ENCODE data around the gene DSCAML1.

Gene DSCAML1

DNA sequence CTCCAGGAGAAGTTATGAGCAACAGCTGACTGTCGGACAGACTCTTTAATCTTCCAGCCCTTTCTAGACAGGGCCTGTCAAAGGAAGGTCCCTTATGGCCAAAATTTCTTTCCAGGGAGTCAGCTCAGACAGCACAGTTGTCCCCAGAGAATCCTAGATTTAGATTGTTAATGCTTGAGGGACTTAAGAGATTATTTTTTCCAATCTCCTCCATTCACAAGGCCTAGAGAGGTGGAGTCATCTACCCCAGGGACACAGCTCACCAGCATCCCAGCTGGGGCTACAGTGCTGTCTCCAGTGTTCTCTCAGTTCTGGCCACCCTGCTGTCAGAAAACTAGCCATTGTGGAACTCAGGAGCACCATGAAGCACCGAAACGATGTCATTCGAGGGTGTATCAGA lies 7.8 kb downstream of the DSCAML1 start:
- H3K9me3 ChIP-seq (ENCODE audit: control insufficient read depth, insufficient read depth, low read length): no peaks in the 10 kb centered on the region
- no peaks in the 10 kb centered on the region for H3K4me1 ChIP-seq (ENCODE audit: control insufficient read depth, insufficient read depth, low read length)
- H3K4me3 ChIP-seq (ENCODE audit: low read length): no peak overlapping the region
- no peaks in the 10 kb centered on the region for H3K36me3 ChIP-seq (ENCODE audit: control insufficient read depth, insufficient read depth, low read length)
- no peak overlapping the region for H3K27ac ChIP-seq (ENCODE audit: low read length)
- no peaks in the 10 kb centered on the region for H3K27me3 ChIP-seq (ENCODE audit: control insufficient read depth, insufficient read depth, low read length)
- no CpG with 5 or more reads among the region's 4 CpGs for WGBS (ENCODE audit: insufficient coverage, insufficient read length)
- no peak for DNase-seq (ENCODE audit: low read depth, low spot score)

DNA sequence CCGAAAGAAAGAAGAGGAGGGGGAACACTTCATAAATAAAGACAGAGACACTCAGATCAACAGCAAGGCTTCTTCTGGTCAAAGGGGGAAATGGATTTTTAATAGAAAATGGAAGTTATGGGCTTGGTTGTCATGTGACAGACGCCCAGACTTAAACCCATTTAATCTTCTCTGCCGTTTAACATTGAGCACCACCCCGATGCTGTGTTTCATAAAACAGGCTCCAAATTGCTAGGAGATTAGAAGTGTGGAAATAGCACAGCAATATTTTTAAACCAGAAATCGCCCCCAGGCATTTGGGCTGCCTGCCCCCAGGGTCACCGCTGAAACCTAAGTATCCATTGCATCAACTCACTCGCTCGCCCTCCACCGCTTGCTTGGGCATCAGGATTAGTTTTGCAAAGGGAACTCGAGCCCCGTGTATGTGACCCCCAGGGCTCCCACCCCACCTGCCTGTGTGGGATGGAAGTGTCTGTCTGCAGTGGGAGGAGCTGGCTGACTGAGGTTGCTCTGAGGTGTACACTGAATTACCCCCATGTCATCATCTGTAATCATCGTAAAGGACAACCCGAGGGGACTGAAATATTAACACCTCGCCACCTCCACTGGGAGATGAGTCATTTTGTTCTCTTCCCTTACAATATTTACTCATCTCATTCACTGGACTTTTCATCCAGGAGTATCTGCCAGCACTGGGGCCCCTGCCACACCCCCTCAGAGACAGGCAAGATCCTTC lies 10.7 kb downstream of the DSCAML1 start:
- DNase-seq (ENCODE audit: low read depth, low spot score): no peak
- WGBS (ENCODE audit: insufficient coverage, insufficient read length): no CpG with 5 or more reads among the region's 14 CpGs
- H3K4me3 ChIP-seq (ENCODE audit: low read length): no peak overlapping the region
- no peaks in the 10 kb centered on the region for H3K27me3 ChIP-seq (ENCODE audit: control insufficient read depth, insufficient read depth, low read length)
- H3K36me3 ChIP-seq (ENCODE audit: control insufficient read depth, insufficient read depth, low read length): no peaks in the 10 kb centered on the region
- no peaks in the 10 kb centered on the region for H3K9me3 ChIP-seq (ENCODE audit: control insufficient read depth, insufficient read depth, low read length)
- no peaks in the 10 kb centered on the region for H3K4me1 ChIP-seq (ENCODE audit: control insufficient read depth, insufficient read depth, low read length)
- no peak overlapping the region for H3K27ac ChIP-seq (ENCODE audit: low read length)

DNA sequence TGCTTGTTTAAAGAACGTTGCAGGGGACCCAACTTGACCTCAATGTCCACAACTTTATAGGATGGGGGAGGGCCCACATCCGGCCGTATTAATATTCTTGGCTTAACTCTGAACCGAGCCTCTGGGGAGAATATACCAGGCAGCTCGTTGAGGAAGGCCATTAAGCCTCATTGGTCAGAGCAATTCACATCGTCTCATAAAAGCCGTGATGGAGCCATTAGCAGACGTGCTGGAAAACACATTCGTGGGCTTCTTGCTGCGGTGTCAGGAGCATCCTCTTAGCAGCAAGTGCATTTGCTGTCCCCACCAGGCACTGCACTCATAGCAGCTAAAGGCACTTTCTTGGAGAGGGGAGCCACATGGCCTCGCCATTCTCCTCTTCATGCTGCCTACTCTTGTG lies 14.9 kb downstream of the DSCAML1 start:
- whole genome bisulfite sequencing (ENCODE audit: insufficient coverage, insufficient read length): no CpG with 5 or more reads among the region's 11 CpGs
- Histone ChIP-seq H3K9me3 (ENCODE audit: control insufficient read depth, insufficient read depth, low read length) (no peaks in the 10 kb centered on the region), H3K4me1 (ENCODE audit: control insufficient read depth, insufficient read depth, low read length) (no peaks in the 10 kb centered on the region), H3K27ac (ENCODE audit: low read length) (no peak overlapping the region), H3K27me3 (ENCODE audit: control insufficient read depth, insufficient read depth, low read length) (no peaks in the 10 kb centered on the region), H3K4me3 (ENCODE audit: low read length) (no peak overlapping the region), H3K36me3 (ENCODE audit: control insufficient read depth, insufficient read depth, low read length) (no peaks in the 10 kb centered on the region)
- no peak for DNase-seq (ENCODE audit: low read depth, low spot score)

DNA sequence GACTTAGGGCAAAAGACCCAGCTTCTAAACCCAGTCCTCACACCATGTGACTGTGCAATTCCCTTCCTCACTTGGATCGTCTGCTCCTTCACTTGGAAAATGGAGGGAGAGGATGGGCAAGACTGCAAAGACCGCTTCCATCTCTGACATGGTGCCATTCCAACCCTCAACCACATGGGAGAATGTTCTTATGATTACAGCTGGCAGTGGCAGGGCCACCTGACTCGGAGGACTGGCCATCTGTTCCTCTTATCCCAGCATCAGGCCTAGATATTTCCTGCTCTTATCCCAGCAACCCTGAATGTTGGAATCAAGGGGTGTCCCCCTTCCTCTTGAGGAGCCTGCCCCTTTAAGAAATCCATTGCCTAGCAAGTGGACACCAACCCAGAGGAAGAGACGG lies 15.4 kb downstream of the DSCAML1 start:
- H3K4me3 ChIP-seq (ENCODE audit: low read length): no peak overlapping the region
- no CpG with 5 or more reads among the region's 4 CpGs for WGBS (ENCODE audit: insufficient coverage, insufficient read length)
- H3K27me3 ChIP-seq (ENCODE audit: control insufficient read depth, insufficient read depth, low read length): no peaks in the 10 kb centered on the region

DNA sequence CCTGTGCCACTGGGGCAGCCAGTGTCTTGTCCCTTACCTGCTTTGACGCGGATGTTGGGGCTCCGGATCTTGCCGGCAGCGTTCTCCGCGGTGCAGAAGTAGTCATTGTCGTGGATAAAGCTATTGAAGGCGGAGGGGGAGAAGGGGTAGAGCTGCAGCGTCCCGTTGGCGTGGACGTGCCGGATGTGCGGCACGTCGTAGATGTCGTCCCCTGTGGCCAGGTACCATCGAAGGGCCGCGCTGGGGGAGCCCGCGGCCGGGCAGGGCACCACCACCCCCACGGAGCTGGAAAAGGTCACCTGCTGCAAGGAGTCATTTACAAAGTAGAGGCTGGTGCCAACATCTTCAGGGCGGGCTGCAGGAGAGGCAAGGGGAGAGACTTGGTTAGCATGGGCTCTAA lies 16.6 kb downstream of the DSCAML1 start:
- Histone ChIP-seq H3K36me3 (ENCODE audit: control insufficient read depth, insufficient read depth, low read length) (no peaks in the 10 kb centered on the region), H3K4me3 (ENCODE audit: low read length) (no peak overlapping the region), H3K4me1 (ENCODE audit: control insufficient read depth, insufficient read depth, low read length) (no peaks in the 10 kb centered on the region; the same call in 1 of the 2 replicates), H3K27ac (ENCODE audit: low read length) (no peak overlapping the region), H3K27me3 (ENCODE audit: control insufficient read depth, insufficient read depth, low read length) (no peaks in the 10 kb centered on the region), H3K9me3 (ENCODE audit: control insufficient read depth, insufficient read depth, low read length) (no peaks in the 10 kb centered on the region)
- no peak for DNase-seq (ENCODE audit: low read depth, low spot score)
- whole genome bisulfite sequencing (ENCODE audit: insufficient coverage, insufficient read length): no CpG with 5 or more reads among the region's 26 CpGs

More for the DNA sequence above, 15.4 kb downstream of the DSCAML1 start:
- Histone ChIP-seq H3K4me1 (ENCODE audit: control insufficient read depth, insufficient read depth, low read length) (no peaks in the 10 kb centered on the region), H3K36me3 (ENCODE audit: control insufficient read depth, insufficient read depth, low read length) (no peaks in the 10 kb centered on the region), H3K27ac (ENCODE audit: low read length) (no peak overlapping the region), H3K9me3 (ENCODE audit: control insufficient read depth, insufficient read depth, low read length) (no peaks in the 10 kb centered on the region)
- DNase-seq (ENCODE audit: low read depth, low spot score): no peak

GRCh38 chr11:117774553-117774952 lies 22.5 kb downstream of the DSCAML1 start:
- Histone ChIP-seq H3K36me3 (ENCODE audit: control insufficient read depth, insufficient read depth, low read length) (no peaks in the 10 kb centered on the region), H3K4me1 (ENCODE audit: control insufficient read depth, insufficient read depth, low read length) (no peaks in the 10 kb centered on the region; the same call in 1 of the 2 replicates), H3K27me3 (ENCODE audit: control insufficient read depth, insufficient read depth, low read length) (no peaks in the 10 kb centered on the region), H3K9me3 (ENCODE audit: control insufficient read depth, insufficient read depth, low read length) (no peaks in the 10 kb centered on the region), H3K4me3 (ENCODE audit: low read length) (no peak overlapping the region), H3K27ac (ENCODE audit: low read length) (no peak overlapping the region)
- no CpG with 5 or more reads among the region's 3 CpGs for WGBS (ENCODE audit: insufficient coverage, insufficient read length)
- no peak for DNase-seq (ENCODE audit: low read depth, low spot score)

- WGBS (ENCODE audit: insufficient coverage, insufficient read length): no CpG with 5 or more reads among the region's 6 CpGs
- no peak for DNase-seq (ENCODE audit: low read depth, low spot score)
- Histone ChIP-seq H3K27ac (ENCODE audit: low read length) (no peak overlapping the region), H3K4me1 (ENCODE audit: control insufficient read depth, insufficient read depth, low read length) (no peaks in the 10 kb centered on the region; the same call in 1 of the 2 replicates), H3K4me3 (ENCODE audit: low read length) (no peak overlapping the region), H3K9me3 (ENCODE audit: control insufficient read depth, insufficient read depth, low read length) (no peaks in the 10 kb centered on the region), H3K36me3 (ENCODE audit: control insufficient read depth, insufficient read depth, low read length) (no peaks in the 10 kb centered on the region), H3K27me3 (ENCODE audit: control insufficient read depth, insufficient read depth, low read length) (no peaks in the 10 kb centered on the region)
Observed at GRCh38 chr11:117772360-117772759, 24.7 kb downstream of the DSCAML1 start.

DNA sequence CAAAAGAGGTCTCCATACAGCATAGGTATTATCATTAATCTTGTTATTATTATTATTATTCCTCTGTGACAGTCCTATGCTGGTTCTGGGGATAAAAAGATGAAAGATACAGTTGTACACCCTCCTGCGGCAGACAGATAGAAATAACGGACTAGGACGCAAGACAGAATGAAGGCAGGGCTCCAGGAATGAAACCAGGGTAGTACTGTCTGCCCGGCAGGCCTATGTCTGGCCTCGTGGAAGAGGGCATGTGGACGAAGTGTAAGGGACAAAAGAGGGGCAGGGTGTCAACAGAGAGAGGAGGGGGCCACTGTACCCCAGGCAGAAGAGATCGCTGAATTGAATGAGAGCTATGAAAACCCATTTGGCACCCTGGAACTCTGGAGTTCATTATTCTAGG lies 25.2 kb downstream of the DSCAML1 start:
- Histone ChIP-seq H3K4me3 (ENCODE audit: low read length) (no peak overlapping the region), H3K36me3 (ENCODE audit: control insufficient read depth, insufficient read depth, low read length) (no peaks in the 10 kb centered on the region), H3K27ac (ENCODE audit: low read length) (no peak overlapping the region), H3K27me3 (ENCODE audit: control insufficient read depth, insufficient read depth, low read length) (no peaks in the 10 kb centered on the region), H3K4me1 (ENCODE audit: control insufficient read depth, insufficient read depth, low read length) (no peaks in the 10 kb centered on the region; the same call in 1 of the 2 replicates), H3K9me3 (ENCODE audit: control insufficient read depth, insufficient read depth, low read length) (no peaks in the 10 kb centered on the region)
- DNase-seq (ENCODE audit: low read depth, low spot score): no peak
- no CpG with 5 or more reads among the region's 7 CpGs for WGBS (ENCODE audit: insufficient coverage, insufficient read length)

- no peak overlapping the region for H3K4me3 ChIP-seq (ENCODE audit: low read length)
- H3K9me3 ChIP-seq (ENCODE audit: control insufficient read depth, insufficient read depth, low read length): no peaks in the 10 kb centered on the region
- H3K27ac ChIP-seq (ENCODE audit: low read length): no peak overlapping the region
- DNase-seq (ENCODE audit: low read depth, low spot score): no peak
- H3K4me1 ChIP-seq (ENCODE audit: control insufficient read depth, insufficient read depth, low read length): no peaks in the 10 kb centered on the region
- H3K27me3 ChIP-seq (ENCODE audit: control insufficient read depth, insufficient read depth, low read length): no peaks in the 10 kb centered on the region
- WGBS (ENCODE audit: insufficient coverage, insufficient read length): no CpG with 5 or more reads among the region's 6 CpGs
- H3K36me3 ChIP-seq (ENCODE audit: control insufficient read depth, insufficient read depth, low read length): no peaks in the 10 kb centered on the region
Observed at GRCh38 chr11:117771197-117771596, 25.8 kb downstream of the DSCAML1 start.

- Histone ChIP-seq H3K27ac (ENCODE audit: low read length) (no peak overlapping the region), H3K4me1 (ENCODE audit: control insufficient read depth, insufficient read depth, low read length) (no peaks in the 10 kb centered on the region), H3K9me3 (ENCODE audit: control insufficient read depth, insufficient read depth, low read length) (no peaks in the 10 kb centered on the region), H3K36me3 (ENCODE audit: control insufficient read depth, insufficient read depth, low read length) (no peaks in the 10 kb centered on the region), H3K27me3 (ENCODE audit: control insufficient read depth, insufficient read depth, low read length) (no peaks in the 10 kb centered on the region), H3K4me3 (ENCODE audit: low read length) (no peak overlapping the region)
- DNase-seq (ENCODE audit: low read depth, low spot score): no peak
- no CpG with 5 or more reads among the region's 4 CpGs for WGBS (ENCODE audit: insufficient coverage, insufficient read length)
Observed at GRCh38 chr11:117770061-117770460, 27.0 kb downstream of the DSCAML1 start.

GRCh38 chr11:117769533-117769932 lies 27.5 kb downstream of the DSCAML1 start:
- Histone ChIP-seq H3K27me3 (ENCODE audit: control insufficient read depth, insufficient read depth, low read length) (no peaks in the 10 kb centered on the region), H3K4me1 (ENCODE audit: control insufficient read depth, insufficient read depth, low read length) (no peaks in the 10 kb centered on the region), H3K27ac (ENCODE audit: low read length) (no peak overlapping the region), H3K4me3 (ENCODE audit: low read length) (no peak overlapping the region), H3K9me3 (ENCODE audit: control insufficient read depth, insufficient read depth, low read length) (no peaks in the 10 kb centered on the region), H3K36me3 (ENCODE audit: control insufficient read depth, insufficient read depth, low read length) (no peaks in the 10 kb centered on the region)
- WGBS (ENCODE audit: insufficient coverage, insufficient read length): no CpG with 5 or more reads among the region's 2 CpGs
- DNase-seq (ENCODE audit: low read depth, low spot score): no peak

Data from iPS DF 6.9 (cell line).